GM12801 (cell line): Measurements from ENCODE around the gene PLEKHG3.

Source experiments
- CTCF ChIP-seq: IDR thresholded peaks from one replicate; pipeline ENCODE4 v1.5.1; 2011; ENCODE audit warnings: control low read depth; ENCODE audit not compliant: insufficient read length; ENCODE audit errors: extremely low read depth

PLEKHG3 gene

GRCh38 chr14:64734990-64735389 is 30.8 kb downstream of the PLEKHG3 start:
- TF ChIP-seq CTCF: no peak

GRCh38 chr14:64736271-64737169 is 32.3 kb downstream of the PLEKHG3 start:
- TF ChIP-seq CTCF: no peak

- no peak for TF ChIP-seq CTCF
Measured at GRCh38 chr14:64737391-64738280, 33.4 kb downstream of the PLEKHG3 start.

GRCh38 chr14:64738281-64738804 is 34.1 kb downstream of the PLEKHG3 start:
- no peak for TF ChIP-seq CTCF

- no peak for TF ChIP-seq CTCF
Measured at GRCh38 chr14:64741200-64741599, 37.0 kb downstream of the PLEKHG3 start.

- TF ChIP-seq CTCF: no peak
Measured at GRCh38 chr14:64741961-64742360, 37.7 kb downstream of the PLEKHG3 start.

- TF ChIP-seq CTCF: no peak
Measured at GRCh38 chr14:64743061-64743460, 38.8 kb downstream of the PLEKHG3 start.
